GM12875 (cell line): ENCODE results near the gene MAMLD1.

Experiments used
- H3K4me3 ChIP-seq: one replicate; pipeline ENCODE4 v1.5.1; 2011; ENCODE audit warnings: low read depth, low read length, control low read depth
- CTCF ChIP-seq: IDR thresholded peaks from 2 replicates; pipeline ENCODE4 v1.5.1; 2011; ENCODE audit warnings: low read depth, mild to moderate bottlenecking, control low read depth, inconsistent platforms, low read length, moderate library complexity, borderline replicate concordance; ENCODE audit not compliant: insufficient read depth

Gene MAMLD1

GRCh38 chrX:150455215-150455608 is 92.1 kb downstream of the MAMLD1 start:
- TF ChIP-seq CTCF, result no peak

GRCh38 chrX:150456466-150456865 is 93.3 kb downstream of the MAMLD1 start:
- no peak overlapping the region for H3K4me3 ChIP-seq
- TF ChIP-seq CTCF, result no peak

More at GRCh38 chrX:150455215-150455608, 92.1 kb downstream of the MAMLD1 start:
- no peak overlapping the region for H3K4me3 ChIP-seq

GRCh38 chrX:150456941-150457340 is 93.8 kb downstream of the MAMLD1 start:
- TF ChIP-seq CTCF, result no peak
- H3K4me3 ChIP-seq, result no peak overlapping the region

GRCh38 chrX:150459196-150459595 is 96.1 kb downstream of the MAMLD1 start:
- TF ChIP-seq CTCF, result no peak
- no peak overlapping the region for H3K4me3 ChIP-seq

- H3K4me3 ChIP-seq, result no peak overlapping the region
- TF ChIP-seq CTCF, result no peak
Observed at GRCh38 chrX:150460063-150460462, 96.9 kb downstream of the MAMLD1 start.

- TF ChIP-seq CTCF, result no peak
- no peak overlapping the region for H3K4me3 ChIP-seq
Observed at GRCh38 chrX:150460781-150461180, 97.7 kb downstream of the MAMLD1 start.

- H3K4me3 ChIP-seq, result no peak overlapping the region
- TF ChIP-seq CTCF, result no peak
Observed at GRCh38 chrX:150463566-150463965, 100.4 kb downstream of the MAMLD1 start.
